HCT116 (cell line): ENCODE results near the gene SNX19. TPM values are rescaled to one million over a fixed set of nuclear protein-coding genes. Genes with fewer than 3 reads are reported as not detected.

Source experiments
- ATAC-seq: fragments of 200-7000 bp; cut with Tn5 transposase; 2 replicates; pipeline ENCODE4 v1.9.1; 2020; ENCODE audit warnings: mild to moderate bottlenecking, moderate library complexity
- BruUV-seq: library from RNA; stranded (reverse); fragments of 400-500 nt; replicated peaks from 2 replicates; lab custom pipeline; 2021; lab: Mats Ljungman, UMichigan
- CTCF ChIA-PET: fragments of 300-600 bp; sonication (Branson Sonifier 250); formaldehyde crosslinking; loops from one replicate; lab custom pipeline; 2021; ENCODE audit warnings: antibody characterized with exemption; lab: Charles Lee
- POLR2A ChIA-PET: fragments of 300-600, 350-600 bp; sonication (Branson Sonifier 250); formaldehyde crosslinking; loops from one replicate; lab custom pipeline; 2021; ENCODE audit warnings: antibody characterized with exemption; lab: Charles Lee
- RAD21 ChIA-PET, 2 experiments: fragments of 300-600 bp; sonication (Branson Sonifier 250); formaldehyde crosslinking; loops; one replicate each; lab custom pipeline; 2023; ENCODE audit warnings: low total read pairs in 2 of 2; ENCODE audit not compliant: uncharacterized antibody in 2 of 2, unreplicated experiment in 2 of 2, low non-redundant PET in 1 of 2; lab: Charles Lee
- DNase-seq: peaks from one replicate; pipeline ENCODE4 v3.0.0-alpha.2; 2010; ENCODE audit warnings: low read depth, low spot score
- H2AFZ ChIP-seq: fragments of 200-600 bp; shearing (Covaris generic), sonication (generic); 2 replicates; pipeline ENCODE4 v1.6.1; 2017; ENCODE audit warnings: low read depth, mixed run types, mixed read lengths, antibody characterized with exemption, low read length; ENCODE audit not compliant: poor library complexity, severe bottlenecking
- H3K27ac ChIP-seq: 2 replicates; pipeline ENCODE4 v1.5.1; 2012; ENCODE audit warnings: low read depth, low read length
- H3K27me3 ChIP-seq: fragments of 200-600 bp; sonication (generic); 2 replicates; pipeline ENCODE4 v1.6.1; 2016; ENCODE audit warnings: mixed run types, low read length, mixed read lengths; ENCODE audit not compliant: insufficient read depth
- H3K36me3 ChIP-seq, 2 experiments: fragments of 200-500 bp in 1 of 2; fragments of 200-600 bp in 1 of 2; sonication (Bioruptor generic) in 1 of 2; sonication (generic) in 1 of 2; 2 replicates each; pipeline versions ENCODE4 v1.5.1 to v1.6.1; 2014 to 2016; ENCODE audit warnings: low read length in 2 of 2, inconsistent platforms in 1 of 2, mixed read lengths in 1 of 2, mixed run types in 1 of 2; ENCODE audit not compliant: insufficient read depth in 2 of 2, control insufficient read depth in 1 of 2
- H3K4me1 ChIP-seq, 2 experiments: fragments of 200-600 bp in 1 of 2; sonication (generic) in 1 of 2; 2 replicates each; pipeline versions ENCODE4 v1.5.1 to v1.6.1; 2012 to 2017; ENCODE audit warnings: low read length in 2 of 2, inconsistent platforms in 1 of 2, mild to moderate bottlenecking in 1 of 2, mixed read lengths in 1 of 2, mixed run types in 1 of 2, moderate library complexity in 1 of 2; ENCODE audit not compliant: insufficient read depth in 2 of 2, control insufficient read depth in 1 of 2
- H3K4me2 ChIP-seq: fragments of 200-600 bp; sonication (generic); 2 replicates; pipeline ENCODE4 v1.6.1; 2017; ENCODE audit warnings: mixed run types, low read length, mixed read lengths
- H3K4me3 ChIP-seq, 2 experiments: fragments of 200-600 bp in 1 of 2; sonication (generic) in 1 of 2; replicated peaks in 1 of 2; 2 replicates each; pipeline ENCODE4 v1.5.1; 2011 to 2016; ENCODE audit warnings: low read length in 2 of 2, control low read depth in 1 of 2, low read depth in 1 of 2, mild to moderate bottlenecking in 1 of 2, mixed read lengths in 1 of 2, mixed run types in 1 of 2
- H3K79me2 ChIP-seq: fragments of 200-600 bp; sonication (generic); 2 replicates; pipeline ENCODE4 v1.6.1; 2017; ENCODE audit warnings: mild to moderate bottlenecking, mixed run types, low read length, moderate library complexity, mixed read lengths; ENCODE audit not compliant: insufficient read depth
- H3K9ac ChIP-seq: fragments of 200-600 bp; sonication (generic); 2 replicates; pipeline ENCODE4 v1.6.1; 2016; ENCODE audit warnings: low read length, mixed read lengths
- H3K9me2 ChIP-seq: fragments of 200-600 bp; sonication (generic), shearing (Covaris generic); 2 replicates; pipeline ENCODE4 v1.6.1; 2017; ENCODE audit warnings: mixed run types, mild to moderate bottlenecking, moderate library complexity; ENCODE audit not compliant: insufficient read depth
- H3K9me3 ChIP-seq, 2 experiments: fragments of 200-500 bp in 1 of 2; fragments of 200-600 bp in 1 of 2; sonication (Bioruptor generic) in 1 of 2; sonication (generic) in 1 of 2; 2 replicates each; pipeline ENCODE4 v1.6.1; 2014 to 2017; ENCODE audit warnings: low read length in 2 of 2, mixed read lengths in 2 of 2, inconsistent platforms in 1 of 2, low read depth in 1 of 2, mild to moderate bottlenecking in 1 of 2, mixed run types in 1 of 2, moderate library complexity in 1 of 2; ENCODE audit not compliant: control insufficient read depth in 1 of 2, insufficient read depth in 1 of 2
- H4K20me1 ChIP-seq: fragments of 200-600 bp; sonication (generic), shearing (Covaris generic); 2 replicates; pipeline ENCODE4 v1.6.1; 2017; ENCODE audit warnings: mixed run types, mild to moderate bottlenecking, moderate library complexity; ENCODE audit not compliant: insufficient read depth
- CBX3 ChIP-seq: IDR thresholded peaks from 2 replicates; pipeline ENCODE4 v1.6.1; 2012; ENCODE audit warnings: low read depth
- CEBPB ChIP-seq: IDR thresholded peaks from 2 replicates; pipeline ENCODE4 v1.6.1; 2012; ENCODE audit warnings: low read depth
- EGR1 ChIP-seq: IDR thresholded peaks from 2 replicates; pipeline ENCODE4 v1.6.1; 2012; ENCODE audit warnings: low read depth
- ELF1 ChIP-seq: IDR thresholded peaks from 2 replicates; pipeline ENCODE4 v1.6.1; 2012; ENCODE audit warnings: low read depth, borderline replicate concordance
- EZH2 ChIP-seq: fragments of 200-600 bp; sonication (generic); IDR thresholded peaks from 2 replicates; pipeline ENCODE4 v1.6.1; 2017; ENCODE audit warnings: antibody characterized with exemption, mixed run types
- FOSL1 ChIP-seq: IDR thresholded peaks from 2 replicates; pipeline ENCODE4 v1.6.1; 2012; ENCODE audit warnings: low read depth
- JUND ChIP-seq: IDR thresholded peaks from 2 replicates; pipeline ENCODE4 v1.6.1; 2012
- POLR2A ChIP-seq: IDR thresholded peaks from 2 replicates; pipeline ENCODE4 v1.7.0; 2011; ENCODE audit warnings: borderline replicate concordance; ENCODE audit not compliant: insufficient read depth, insufficient read length; ENCODE audit errors: extremely low read depth
- POLR2AphosphoS5 ChIP-seq: IDR thresholded peaks from 2 replicates; pipeline ENCODE4 v1.6.1; 2011; ENCODE audit warnings: mild to moderate bottlenecking, low read depth, low read length, moderate library complexity
- SIN3A ChIP-seq: IDR thresholded peaks from 2 replicates; pipeline ENCODE4 v1.6.1; 2012; ENCODE audit warnings: low read depth
- SRF ChIP-seq: IDR thresholded peaks from 2 replicates; pipeline ENCODE4 v1.6.1; 2012; ENCODE audit warnings: low read depth
- TCF7L2 ChIP-seq: IDR thresholded peaks from 2 replicates; pipeline ENCODE4 v1.7.0; 2011; ENCODE audit warnings: borderline replicate concordance, inconsistent platforms; ENCODE audit not compliant: insufficient read depth, insufficient read length; ENCODE audit errors: extremely low read depth
- YY1 ChIP-seq: IDR thresholded peaks from 2 replicates; pipeline ENCODE4 v1.6.1; 2011; ENCODE audit warnings: low read length, low read depth, moderate library complexity, mild to moderate bottlenecking; ENCODE audit not compliant: insufficient replicate concordance; ENCODE audit errors: extremely low read depth
- ZNF274 ChIP-seq: fragments of 200-500 bp; sonication (Bioruptor generic); IDR thresholded peaks from 2 replicates; pipeline ENCODE4 v1.6.1; 2014; ENCODE audit warnings: mild to moderate bottlenecking, low read depth, low read length, inconsistent platforms
- intact Hi-C: fragments of 100-400 bp; cut with micrococcal nuclease; formaldehyde crosslinking; loops from 2 replicates; pipeline ENCODE4 v1.10.0; 2022
- total RNA-seq: library from RNA; stranded (reverse); gene quantifications from one replicate; pipeline ENCODE4 v1.2.1, GENCODE V29; 2021; ENCODE audit not compliant: unreplicated experiment
- TF ChIP-seq, protein P1 (sequence below): IDR thresholded peaks from 2 replicates; pipeline ENCODE4 v1.6.1; 2011; ENCODE audit warnings: mild to moderate bottlenecking, low read length, moderate library complexity; ENCODE audit not compliant: insufficient replicate concordance; ENCODE audit errors: extremely low read depth
- TF ChIP-seq, protein P2 (sequence below): IDR thresholded peaks from 2 replicates; pipeline ENCODE4 v1.6.1; 2012
- TF ChIP-seq, protein P3 (sequence below): IDR thresholded peaks from 2 replicates; pipeline ENCODE4 v1.6.1; 2012; ENCODE audit warnings: low read depth
- TF ChIP-seq, protein P4 (sequence below): IDR thresholded peaks from 2 replicates; pipeline ENCODE4 v1.6.1; 2012
- TF ChIP-seq, protein P5 (sequence below), 3 experiments: fragments of 200-600 bp in 1 of 3; sonication (generic) in 1 of 3; IDR thresholded peaks in 2 of 3; conservative IDR thresholded peaks in 1 of 3; 2 replicates each; pipeline ENCODE4 v1.5.1; 2012 to 2017; ENCODE audit warnings: low read depth in 2 of 3, low read length in 2 of 3, antibody characterized with exemption in 1 of 3, borderline replicate concordance in 1 of 3, control low read depth in 1 of 3, mild to moderate bottlenecking in 1 of 3, mixed read lengths in 1 of 3, mixed run types in 1 of 3, moderate library complexity in 1 of 3; ENCODE audit not compliant: insufficient read depth in 1 of 3

Gene SNX19
- total RNA-seq, 1 experiment from 2014 or later: 25.2 TPM

DNA sequence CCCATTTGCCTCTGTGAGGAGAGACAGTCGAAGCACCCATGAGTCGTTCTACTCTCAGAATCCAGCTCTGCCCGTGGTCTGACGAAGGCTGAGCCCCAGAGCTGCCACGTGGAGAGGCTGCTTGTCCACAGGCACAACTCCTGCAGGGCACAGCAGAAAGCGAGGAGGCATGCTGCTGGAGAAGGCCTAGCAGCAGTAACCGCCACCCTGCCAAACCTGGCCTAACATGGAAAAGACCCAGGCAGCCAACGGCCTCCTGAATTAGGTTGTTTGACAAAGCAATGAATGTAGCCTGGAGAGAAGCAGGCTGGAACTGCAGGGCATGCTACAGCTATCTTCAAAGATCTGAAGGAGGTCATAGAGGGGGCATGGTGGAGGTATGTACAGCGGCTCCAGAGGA lies 89.7 kb downstream of the SNX19 start:
- Histone ChIP-seq H3K79me2 (no peaks in the 10 kb centered on the region), H3K9me3 (no peaks in the 10 kb centered on the region), H3K4me3 (no peak overlapping the region), H4K20me1 (no peaks in the 10 kb centered on the region), H3K27me3 (no peaks in the 10 kb centered on the region; the same call in none of the 2 replicates), H3K9me2 (no peaks in the 10 kb centered on the region), H2AFZ (no peak overlapping the region), H3K27ac (no peak overlapping the region), H3K9ac (no peak overlapping the region), H3K4me2 (no peak overlapping the region), H3K36me3 (no peaks in the 10 kb centered on the region), H3K4me1 (no peaks in the 10 kb centered on the region)
- DNase-seq (no peak), ATAC-seq (no peak)
- TF ChIP-seq, protein P1, sequence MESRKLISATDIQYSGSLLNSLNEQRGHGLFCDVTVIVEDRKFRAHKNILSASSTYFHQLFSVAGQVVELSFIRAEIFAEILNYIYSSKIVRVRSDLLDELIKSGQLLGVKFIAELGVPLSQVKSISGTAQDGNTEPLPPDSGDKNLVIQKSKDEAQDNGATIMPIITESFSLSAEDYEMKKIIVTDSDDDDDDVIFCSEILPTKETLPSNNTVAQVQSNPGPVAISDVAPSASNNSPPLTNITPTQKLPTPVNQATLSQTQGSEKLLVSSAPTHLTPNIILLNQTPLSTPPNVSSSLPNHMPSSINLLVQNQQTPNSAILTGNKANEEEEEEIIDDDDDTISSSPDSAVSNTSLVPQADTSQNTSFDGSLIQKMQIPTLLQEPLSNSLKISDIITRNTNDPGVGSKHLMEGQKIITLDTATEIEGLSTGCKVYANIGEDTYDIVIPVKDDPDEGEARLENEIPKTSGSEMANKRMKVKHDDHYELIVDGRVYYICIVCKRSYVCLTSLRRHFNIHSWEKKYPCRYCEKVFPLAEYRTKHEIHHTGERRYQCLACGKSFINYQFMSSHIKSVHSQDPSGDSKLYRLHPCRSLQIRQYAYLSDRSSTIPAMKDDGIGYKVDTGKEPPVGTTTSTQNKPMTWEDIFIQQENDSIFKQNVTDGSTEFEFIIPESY: no peak
- TF ChIP-seq, protein P2, sequence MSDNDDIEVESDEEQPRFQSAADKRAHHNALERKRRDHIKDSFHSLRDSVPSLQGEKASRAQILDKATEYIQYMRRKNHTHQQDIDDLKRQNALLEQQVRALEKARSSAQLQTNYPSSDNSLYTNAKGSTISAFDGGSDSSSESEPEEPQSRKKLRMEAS: no peak
- TF ChIP-seq YY1: no peak
- TF ChIP-seq SRF: no peak
- no peak for TF ChIP-seq JUND
- TF ChIP-seq POLR2AphosphoS5: no peak
- TF ChIP-seq, protein P3, sequence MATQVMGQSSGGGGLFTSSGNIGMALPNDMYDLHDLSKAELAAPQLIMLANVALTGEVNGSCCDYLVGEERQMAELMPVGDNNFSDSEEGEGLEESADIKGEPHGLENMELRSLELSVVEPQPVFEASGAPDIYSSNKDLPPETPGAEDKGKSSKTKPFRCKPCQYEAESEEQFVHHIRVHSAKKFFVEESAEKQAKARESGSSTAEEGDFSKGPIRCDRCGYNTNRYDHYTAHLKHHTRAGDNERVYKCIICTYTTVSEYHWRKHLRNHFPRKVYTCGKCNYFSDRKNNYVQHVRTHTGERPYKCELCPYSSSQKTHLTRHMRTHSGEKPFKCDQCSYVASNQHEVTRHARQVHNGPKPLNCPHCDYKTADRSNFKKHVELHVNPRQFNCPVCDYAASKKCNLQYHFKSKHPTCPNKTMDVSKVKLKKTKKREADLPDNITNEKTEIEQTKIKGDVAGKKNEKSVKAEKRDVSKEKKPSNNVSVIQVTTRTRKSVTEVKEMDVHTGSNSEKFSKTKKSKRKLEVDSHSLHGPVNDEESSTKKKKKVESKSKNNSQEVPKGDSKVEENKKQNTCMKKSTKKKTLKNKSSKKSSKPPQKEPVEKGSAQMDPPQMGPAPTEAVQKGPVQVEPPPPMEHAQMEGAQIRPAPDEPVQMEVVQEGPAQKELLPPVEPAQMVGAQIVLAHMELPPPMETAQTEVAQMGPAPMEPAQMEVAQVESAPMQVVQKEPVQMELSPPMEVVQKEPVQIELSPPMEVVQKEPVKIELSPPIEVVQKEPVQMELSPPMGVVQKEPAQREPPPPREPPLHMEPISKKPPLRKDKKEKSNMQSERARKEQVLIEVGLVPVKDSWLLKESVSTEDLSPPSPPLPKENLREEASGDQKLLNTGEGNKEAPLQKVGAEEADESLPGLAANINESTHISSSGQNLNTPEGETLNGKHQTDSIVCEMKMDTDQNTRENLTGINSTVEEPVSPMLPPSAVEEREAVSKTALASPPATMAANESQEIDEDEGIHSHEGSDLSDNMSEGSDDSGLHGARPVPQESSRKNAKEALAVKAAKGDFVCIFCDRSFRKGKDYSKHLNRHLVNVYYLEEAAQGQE: no peak
- no peak for TF ChIP-seq CBX3
- TF ChIP-seq EGR1: no peak
- no peak for TF ChIP-seq ZNF274
- no peak for TF ChIP-seq CEBPB
- TF ChIP-seq SIN3A: no peak
- TF ChIP-seq POLR2A: no peak
- TF ChIP-seq ELF1: no peak
- no peak for TF ChIP-seq EZH2
- TF ChIP-seq, protein P4, sequence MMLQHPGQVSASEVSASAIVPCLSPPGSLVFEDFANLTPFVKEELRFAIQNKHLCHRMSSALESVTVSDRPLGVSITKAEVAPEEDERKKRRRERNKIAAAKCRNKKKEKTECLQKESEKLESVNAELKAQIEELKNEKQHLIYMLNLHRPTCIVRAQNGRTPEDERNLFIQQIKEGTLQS: no peak
- no peak for TF ChIP-seq TCF7L2
- TF ChIP-seq, protein P5, sequence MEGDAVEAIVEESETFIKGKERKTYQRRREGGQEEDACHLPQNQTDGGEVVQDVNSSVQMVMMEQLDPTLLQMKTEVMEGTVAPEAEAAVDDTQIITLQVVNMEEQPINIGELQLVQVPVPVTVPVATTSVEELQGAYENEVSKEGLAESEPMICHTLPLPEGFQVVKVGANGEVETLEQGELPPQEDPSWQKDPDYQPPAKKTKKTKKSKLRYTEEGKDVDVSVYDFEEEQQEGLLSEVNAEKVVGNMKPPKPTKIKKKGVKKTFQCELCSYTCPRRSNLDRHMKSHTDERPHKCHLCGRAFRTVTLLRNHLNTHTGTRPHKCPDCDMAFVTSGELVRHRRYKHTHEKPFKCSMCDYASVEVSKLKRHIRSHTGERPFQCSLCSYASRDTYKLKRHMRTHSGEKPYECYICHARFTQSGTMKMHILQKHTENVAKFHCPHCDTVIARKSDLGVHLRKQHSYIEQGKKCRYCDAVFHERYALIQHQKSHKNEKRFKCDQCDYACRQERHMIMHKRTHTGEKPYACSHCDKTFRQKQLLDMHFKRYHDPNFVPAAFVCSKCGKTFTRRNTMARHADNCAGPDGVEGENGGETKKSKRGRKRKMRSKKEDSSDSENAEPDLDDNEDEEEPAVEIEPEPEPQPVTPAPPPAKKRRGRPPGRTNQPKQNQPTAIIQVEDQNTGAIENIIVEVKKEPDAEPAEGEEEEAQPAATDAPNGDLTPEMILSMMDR (IDR thresholded peaks at IDR 0.05 in 2 of 3, conservative IDR thresholded peaks at IDR 0.05 in 1 of 3; ENCODE audit: borderline replicate concordance in 1 of 3, insufficient read depth in 1 of 3, low read depth in 2 of 3, low read length in 2 of 3): no peak
- TF ChIP-seq FOSL1: no peak
- ChIA-PET RAD21 (interaction anchor here in 1 of 2 experiments (1.3 kb wide), 1 partner anchor 392 kb away, joined by 9 read pairs; no protein-coding TSS in a partner anchor), CTCF (interaction anchor here (1.3 kb wide), 1 partner anchor 392 kb away, joined by 12 read pairs; no protein-coding TSS in a partner anchor), POLR2A (no interaction called here)
- intact Hi-C loops: no loop called here
- no TSS peak for BruUV-seq
